Upper lobe of right lung (tissue), 1 donor: ENCODE measurements around the gene CCN2. TPM values are rescaled to one million over a fixed set of nuclear protein-coding genes. Genes with fewer than 3 reads are reported as not detected.
"Not testable (repeated sequence)": the region's sequence is repeated elsewhere in the genome, so short reads cannot be mapped to it uniquely, and the experiment has no call there.

Source experiments
- ATAC-seq: fragments of 200-7000 bp; cut with Tn5 transposase; one replicate; pipeline ENCODE4 v1.9.1; 2020; ENCODE audit warnings: mild to moderate bottlenecking, moderate library complexity
- DNase-seq: peaks from one replicate; pipeline ENCODE4 v3.0.0-alpha.2; 2020
- H3K27ac ChIP-seq: fragments of 200-600 bp; one replicate; pipeline ENCODE4 v1.8.0; 2022
- H3K27me3 ChIP-seq: fragments of 200-600 bp; one replicate; pipeline ENCODE4 v1.8.0; 2022; ENCODE audit warnings: mild to moderate bottlenecking
- H3K36me3 ChIP-seq: fragments of 200-600 bp; one replicate; pipeline ENCODE4 v1.8.0; 2022
- H3K4me1 ChIP-seq: fragments of 200-600 bp; one replicate; pipeline ENCODE4 v1.8.0; 2022
- H3K4me3 ChIP-seq: fragments of 200-600 bp; one replicate; pipeline ENCODE4 v1.8.0; 2022; ENCODE audit warnings: mild to moderate bottlenecking
- H3K9me3 ChIP-seq: fragments of 200-600 bp; one replicate; pipeline ENCODE4 v1.8.0; 2022
- intact Hi-C: fragments of 100-400 bp; cut with DNase I; formaldehyde crosslinking; loops from one replicate; pipeline ENCODE4 v1.11.0; 2022
- total RNA-seq: library from RNA; stranded (reverse); fragmentation: NEBNext Ultra II Directional; extraction: Animal tissue kit (Norgen Biotek cat#: 25700); gene quantifications from one replicate; pipeline ENCODE4 v1.2.1, GENCODE V29; 2021
- TF ChIP-seq, protein P1 (sequence below): fragments of 200-600 bp; IDR thresholded peaks from one replicate; pipeline ENCODE4 v1.8.0; 2022; ENCODE audit warnings: antibody characterized with exemption
- donor health status: DM: no; HTN: yes; CAD: no; lungs with severe emphysema.

Gene CCN2
- total RNA-seq, 1 donor from 2014 or later: 229 TPM

DNA sequence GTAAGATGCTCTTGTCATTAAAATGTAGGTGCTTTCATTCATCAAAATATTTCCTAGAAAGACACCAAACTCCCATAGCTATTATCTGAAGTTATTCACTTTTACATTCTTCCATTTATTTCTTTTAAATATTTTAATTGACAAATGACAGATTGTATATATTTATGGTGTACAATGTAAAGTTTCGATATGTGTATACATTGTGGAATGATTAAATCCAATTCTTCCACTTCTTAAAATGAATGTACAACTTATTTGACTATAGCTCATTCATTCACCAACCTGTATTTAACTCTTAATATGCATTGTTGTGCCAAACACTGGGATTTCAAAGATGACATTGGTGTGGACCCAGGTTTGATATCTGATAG is 41.0 kb downstream of the CCN2 start:
- Histone ChIP-seq H3K36me3 (no peaks in the 10 kb centered on the region), H3K9me3 (no peaks in the 10 kb centered on the region), H3K27ac (no peak overlapping the region), H3K4me3 (no peak overlapping the region), H3K4me1 (no peaks in the 10 kb centered on the region), H3K27me3 (peaks cover 3% of the 10 kb centered on the region)
- intact Hi-C loops: no loop called here
- DNase-seq (no peak), ATAC-seq (no peak)
- TF ChIP-seq, protein P1, sequence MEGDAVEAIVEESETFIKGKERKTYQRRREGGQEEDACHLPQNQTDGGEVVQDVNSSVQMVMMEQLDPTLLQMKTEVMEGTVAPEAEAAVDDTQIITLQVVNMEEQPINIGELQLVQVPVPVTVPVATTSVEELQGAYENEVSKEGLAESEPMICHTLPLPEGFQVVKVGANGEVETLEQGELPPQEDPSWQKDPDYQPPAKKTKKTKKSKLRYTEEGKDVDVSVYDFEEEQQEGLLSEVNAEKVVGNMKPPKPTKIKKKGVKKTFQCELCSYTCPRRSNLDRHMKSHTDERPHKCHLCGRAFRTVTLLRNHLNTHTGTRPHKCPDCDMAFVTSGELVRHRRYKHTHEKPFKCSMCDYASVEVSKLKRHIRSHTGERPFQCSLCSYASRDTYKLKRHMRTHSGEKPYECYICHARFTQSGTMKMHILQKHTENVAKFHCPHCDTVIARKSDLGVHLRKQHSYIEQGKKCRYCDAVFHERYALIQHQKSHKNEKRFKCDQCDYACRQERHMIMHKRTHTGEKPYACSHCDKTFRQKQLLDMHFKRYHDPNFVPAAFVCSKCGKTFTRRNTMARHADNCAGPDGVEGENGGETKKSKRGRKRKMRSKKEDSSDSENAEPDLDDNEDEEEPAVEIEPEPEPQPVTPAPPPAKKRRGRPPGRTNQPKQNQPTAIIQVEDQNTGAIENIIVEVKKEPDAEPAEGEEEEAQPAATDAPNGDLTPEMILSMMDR: no peak

DNA sequence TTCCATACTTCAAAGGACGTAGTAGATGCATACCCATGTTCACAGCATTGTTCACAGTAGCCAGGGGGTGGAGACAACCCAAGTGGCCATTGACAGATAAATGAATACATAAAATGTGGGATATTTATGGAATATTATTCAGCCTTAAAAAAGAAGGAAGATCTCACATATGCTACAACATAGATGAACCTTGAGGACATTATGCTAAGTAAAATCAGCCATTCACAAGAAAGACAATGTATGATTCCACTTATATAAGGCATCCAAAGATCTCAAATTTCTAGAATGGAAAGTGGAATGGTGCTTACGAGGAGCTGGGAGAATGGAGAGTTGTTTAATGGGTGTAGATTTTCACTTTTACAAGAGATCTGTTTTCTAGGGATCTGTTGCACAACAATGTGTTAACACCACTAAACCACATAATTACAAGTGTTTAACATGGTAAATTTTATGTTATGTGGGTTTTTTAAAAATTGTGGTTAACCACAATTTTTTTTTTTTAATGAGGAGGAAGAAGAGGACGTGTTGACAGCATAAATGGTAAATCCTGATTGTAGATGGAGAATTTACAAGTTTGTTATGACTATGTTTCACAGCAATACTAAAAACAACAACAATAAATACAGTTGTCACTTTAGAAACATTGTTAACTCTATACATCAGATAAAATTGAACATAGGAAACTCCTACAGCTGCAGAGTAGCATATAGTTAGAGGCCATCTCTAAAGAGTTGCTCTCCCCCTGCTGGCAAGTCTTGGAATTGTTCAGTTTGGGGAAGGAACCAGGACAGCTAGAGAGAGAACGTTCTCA is 41.6 kb downstream of the CCN2 start:
- DNase-seq (no peak), ATAC-seq (peak; percentile 89)
- Histone ChIP-seq H3K27ac (no peak overlapping the region), H3K27me3 (peaks cover 3% of the 10 kb centered on the region), H3K9me3 (no peaks in the 10 kb centered on the region), H3K4me3 (no peak overlapping the region), H3K36me3 (no peaks in the 10 kb centered on the region), H3K4me1 (no peaks in the 10 kb centered on the region)
- TF ChIP-seq, protein P1: peak; percentile 95
- intact Hi-C loops: loop anchor here (10.0 kb wide), 1 partner anchor 215 kb away; no protein-coding TSS in a partner anchor

DNA sequence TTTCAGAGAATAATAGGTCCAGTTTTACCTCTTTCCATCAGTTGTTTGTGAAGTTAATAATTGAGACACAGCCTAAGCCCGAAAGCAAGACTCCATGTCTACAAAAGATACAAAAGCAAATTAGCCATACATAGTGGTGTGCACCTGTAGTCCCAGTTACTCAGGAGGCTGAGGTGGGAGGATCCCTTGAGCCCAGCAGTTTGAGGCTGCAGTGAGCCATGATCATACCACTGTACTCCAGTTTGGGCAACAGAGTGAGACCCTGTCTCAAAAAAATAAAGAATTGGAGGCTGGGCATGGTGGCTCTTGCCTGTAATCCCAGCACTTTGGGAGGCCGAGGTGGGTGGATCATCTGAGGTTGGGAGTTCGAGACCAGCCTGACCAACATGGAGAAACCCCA is 42.4 kb downstream of the CCN2 start:
- intact Hi-C loops: loop anchor here (10.0 kb wide), 1 partner anchor 214 kb away; no protein-coding TSS in a partner anchor
- not testable (repeated sequence) for H3K9me3 ChIP-seq, H3K27me3 ChIP-seq, H3K4me1 ChIP-seq, H3K27ac ChIP-seq, H3K36me3 ChIP-seq, DNase-seq, ATAC-seq, H3K4me3 ChIP-seq

DNA sequence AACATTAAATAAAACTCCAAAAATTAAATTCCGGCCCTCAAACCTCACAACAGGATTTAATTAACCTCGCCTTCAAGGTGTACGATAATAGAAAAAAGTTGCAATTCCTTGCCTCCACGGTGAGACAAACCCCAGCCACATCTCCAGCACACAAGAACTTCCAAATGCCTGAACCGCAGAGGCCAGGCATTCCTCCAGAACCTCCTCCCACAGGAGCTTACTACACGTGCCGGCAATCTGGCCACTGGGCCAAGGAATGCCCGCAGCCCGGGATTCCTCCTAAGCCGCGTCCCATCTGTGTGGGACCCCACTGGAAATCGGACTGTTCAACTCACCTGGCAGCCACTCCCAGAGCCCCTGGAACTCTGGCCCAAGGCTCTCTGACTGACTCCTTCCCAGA is 47.4 kb downstream of the CCN2 start:
- not testable (repeated sequence) for H3K36me3 ChIP-seq, ATAC-seq, H3K9me3 ChIP-seq, DNase-seq, H3K4me3 ChIP-seq, H3K27ac ChIP-seq, H3K4me1 ChIP-seq, H3K27me3 ChIP-seq
- intact Hi-C loops: loop anchor here (10.0 kb wide), 1 partner anchor 209 kb away; no protein-coding TSS in a partner anchor

DNA sequence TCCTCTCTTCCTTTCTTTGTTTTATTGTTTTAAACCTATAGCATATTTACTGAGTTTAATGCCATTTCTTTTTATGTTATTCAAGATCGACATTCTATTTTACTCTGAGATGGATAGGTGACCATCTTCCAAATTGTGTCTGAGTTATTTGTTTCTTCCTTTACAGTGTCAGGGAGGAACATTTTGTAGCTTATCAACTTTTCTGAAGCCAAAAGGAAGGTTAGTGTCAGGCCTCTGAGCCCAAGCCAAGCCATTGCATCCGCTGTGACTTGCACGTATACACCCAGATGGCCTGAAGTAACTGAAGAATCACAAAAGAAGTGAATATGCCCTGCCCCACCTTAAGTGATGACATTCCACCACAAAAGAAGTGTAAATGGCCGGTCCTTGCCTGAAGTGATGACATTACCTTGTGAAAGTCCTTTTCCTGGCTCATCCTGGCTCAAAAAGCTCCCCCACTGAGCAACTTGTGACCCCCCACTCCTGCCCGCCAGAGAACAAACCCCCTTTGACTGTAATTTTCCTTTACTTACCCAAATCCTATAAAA is 49.8 kb downstream of the CCN2 start:
- not testable (repeated sequence) for H3K27me3 ChIP-seq, H3K27ac ChIP-seq, DNase-seq, H3K4me1 ChIP-seq, ATAC-seq, H3K9me3 ChIP-seq, H3K4me3 ChIP-seq, H3K36me3 ChIP-seq
- intact Hi-C loops: loop anchor here (10.0 kb wide), 1 partner anchor 207 kb away; no protein-coding TSS in a partner anchor

DNA sequence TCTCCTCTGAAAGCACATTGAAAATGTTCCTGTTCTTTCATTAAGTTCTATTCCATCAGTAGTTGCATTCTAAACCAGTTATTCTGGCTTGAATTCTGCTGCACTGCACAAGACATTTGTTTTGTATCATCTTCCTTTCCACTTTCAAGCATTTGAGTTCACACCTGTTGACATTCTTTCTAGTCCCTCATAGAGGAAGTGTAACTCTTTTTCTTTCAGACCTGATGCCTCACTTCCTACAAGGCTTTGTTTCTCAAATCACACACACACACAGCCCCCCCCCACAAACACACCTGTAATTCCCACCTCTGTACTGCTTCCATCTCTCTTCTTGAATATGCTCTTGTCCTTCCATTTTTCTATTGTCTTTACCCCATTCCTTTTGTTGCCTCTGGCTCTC is 50.9 kb downstream of the CCN2 start:
- TF ChIP-seq, protein P1: no peak
- no peak overlapping the region for H3K4me3 ChIP-seq
- H3K27ac ChIP-seq: no peak overlapping the region
- no peaks in the 10 kb centered on the region for H3K4me1 ChIP-seq
- DNase-seq: no peak
- H3K9me3 ChIP-seq: no peaks in the 10 kb centered on the region
- no peaks in the 10 kb centered on the region for H3K36me3 ChIP-seq
- intact Hi-C loops: loop anchor here (10.0 kb wide), 1 partner anchor 205 kb away; no protein-coding TSS in a partner anchor
- no peaks in the 10 kb centered on the region for H3K27me3 ChIP-seq
- no peak for ATAC-seq

DNA sequence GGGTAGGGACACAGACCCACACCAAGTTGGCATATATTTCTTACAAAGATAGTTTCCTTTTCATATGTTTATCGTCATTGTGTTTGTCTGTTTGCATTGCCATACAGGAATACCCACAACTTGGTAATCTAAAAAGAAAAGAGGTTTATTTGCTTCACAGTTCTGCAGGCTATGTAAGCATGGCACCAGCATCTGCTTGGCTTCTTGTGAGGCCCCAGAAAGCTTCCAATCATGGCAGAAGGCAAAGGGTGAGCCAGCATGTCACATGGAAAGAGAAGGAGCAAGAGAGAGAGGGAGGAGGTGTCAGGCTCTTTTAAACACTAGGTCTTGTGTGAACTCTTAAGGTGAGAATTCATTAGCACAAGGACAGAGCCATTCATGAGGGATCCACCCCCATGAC is 52.5 kb downstream of the CCN2 start:
- Histone ChIP-seq H3K9me3 (no peaks in the 10 kb centered on the region), H3K36me3 (no peaks in the 10 kb centered on the region), H3K4me3 (no peak overlapping the region), H3K27me3 (no peaks in the 10 kb centered on the region), H3K4me1 (no peaks in the 10 kb centered on the region), H3K27ac (no peak overlapping the region)
- DNase-seq: no peak
- intact Hi-C loops: no loop called here
- TF ChIP-seq, protein P1: no peak
- ATAC-seq: no peak
